HG03378 (cell line): ENCODE results near the gene PCDH1.
A peak's percentile ranks its signal among the peaks of the same experiment; 100 is the strongest.
"Not testable (repeated sequence)": the region's sequence is repeated elsewhere in the genome, so short reads cannot be mapped to it uniquely, and the experiment has no call there.

Experiments
- ATAC-seq: cut with Tn5 transposase; IDR thresholded peaks from one replicate; pipeline ENCODE4 v1.9.1; 2021; ENCODE audit warnings: mild to moderate bottlenecking, moderate library complexity; ENCODE audit not compliant: unreplicated experiment

The PCDH1 gene

DNA sequence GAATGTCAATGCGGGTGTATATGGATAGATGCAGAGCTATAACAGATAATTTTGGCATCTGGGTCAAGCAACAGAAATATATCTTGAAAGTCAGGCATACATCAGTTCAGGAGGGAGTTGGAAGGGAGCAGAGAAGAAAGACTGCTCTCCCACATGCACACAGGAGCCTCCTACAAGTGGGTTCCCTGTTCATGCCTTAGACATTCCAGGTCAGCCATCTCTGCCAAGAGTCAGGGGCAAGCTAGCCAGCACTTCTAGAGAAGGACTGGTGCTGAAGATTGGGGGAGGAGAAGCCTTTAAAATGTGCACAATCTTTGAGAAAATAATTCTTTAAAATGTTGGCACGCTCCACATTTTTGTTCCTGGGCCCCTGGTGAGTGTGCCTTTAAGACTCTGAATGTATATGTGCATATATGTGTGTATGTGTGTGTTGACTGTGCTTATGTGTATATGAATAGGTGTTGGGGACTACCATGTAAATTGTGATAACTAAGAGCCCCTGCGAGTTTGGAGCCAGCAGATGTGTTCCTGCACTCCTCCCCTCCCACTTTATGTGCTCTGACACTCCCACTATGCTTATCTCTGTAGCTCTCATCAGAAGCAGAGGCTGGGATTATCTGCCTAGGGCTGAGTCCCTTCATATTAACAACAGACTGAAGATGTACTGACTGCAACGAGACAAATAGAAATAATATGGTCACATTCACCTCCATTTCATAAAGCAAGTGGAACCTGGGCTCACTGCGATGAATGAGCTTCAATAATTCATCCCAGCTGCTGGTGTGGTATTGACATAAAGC lies 24.0 kb upstream of the PCDH1 start:
- no peak for ATAC-seq

- no peak for ATAC-seq
Observed at GRCh38 chr5:141898448-141899049, 20.3 kb upstream of the PCDH1 start.

DNA sequence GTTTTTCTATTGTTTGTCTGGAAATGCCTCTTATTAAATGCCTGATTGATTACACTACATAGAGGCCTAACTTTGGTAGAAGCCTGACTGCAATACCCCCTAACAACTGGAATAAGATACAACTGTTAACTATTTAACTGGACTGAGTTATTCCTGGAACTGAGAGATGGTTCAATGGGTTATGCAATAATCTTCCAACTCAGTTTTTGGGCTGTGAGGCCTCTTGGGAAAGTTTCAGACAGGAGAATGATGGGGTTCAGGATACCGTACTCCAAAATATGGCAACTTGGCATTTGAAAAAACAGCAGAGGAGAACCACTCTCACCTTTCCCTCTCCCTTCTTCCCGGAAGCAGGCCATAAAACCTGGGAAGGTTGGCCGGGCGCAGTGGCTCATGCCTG lies 19.2 kb upstream of the PCDH1 start:
- ATAC-seq = no peak

- not testable (repeated sequence) for ATAC-seq
Observed at GRCh38 chr5:141890429-141890828, 12.2 kb upstream of the PCDH1 start.

DNA sequence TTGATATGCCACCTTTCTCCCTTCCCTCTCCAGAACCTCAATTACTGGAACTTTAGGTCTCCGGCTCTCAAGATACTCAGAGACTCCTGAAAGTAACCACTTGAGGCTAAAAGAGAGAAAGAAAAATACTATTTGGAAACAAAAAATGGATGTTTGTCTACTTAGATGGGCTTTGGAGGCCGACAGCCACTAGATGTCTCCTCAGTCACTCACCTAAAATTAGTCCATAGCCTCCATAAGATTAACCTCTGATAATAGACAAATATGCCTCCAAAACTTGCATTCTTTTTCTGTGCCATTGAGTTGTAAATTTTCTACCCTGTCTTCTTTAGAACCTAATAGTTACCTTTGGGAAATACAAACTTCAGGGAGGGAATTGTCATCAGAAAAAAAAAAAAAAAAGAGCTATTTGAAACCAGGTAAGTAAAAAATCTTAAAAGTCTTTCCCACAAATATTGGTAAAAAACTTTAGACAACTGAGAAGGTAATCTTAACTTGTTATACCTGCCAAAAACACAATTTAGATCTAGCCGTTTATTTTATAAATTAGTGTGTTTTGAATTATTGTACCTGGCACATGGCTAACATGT lies 11.2 kb upstream of the PCDH1 start:
- ATAC-seq = no peak

DNA sequence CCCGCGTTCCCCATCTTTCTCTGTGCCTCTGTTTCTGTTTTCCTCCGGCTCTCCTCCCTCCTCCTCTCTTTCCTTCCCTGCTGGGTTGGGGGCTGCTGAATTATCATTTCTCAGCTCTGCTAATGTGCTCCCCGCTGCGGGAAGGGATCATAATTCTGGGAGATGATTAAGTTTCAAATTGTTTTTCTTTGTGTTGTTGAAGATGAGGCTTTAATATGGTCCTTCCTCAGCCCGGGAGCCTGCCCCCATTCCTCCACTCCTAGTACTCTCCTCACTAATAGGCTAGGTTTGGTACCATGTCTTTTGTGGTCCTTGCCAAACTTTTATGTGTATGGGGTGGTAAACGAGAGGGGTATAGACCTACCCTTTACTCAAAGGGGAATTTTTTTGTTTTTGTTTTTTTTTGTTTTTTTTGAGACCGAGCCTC lies 5.7 kb upstream of the PCDH1 start:
- no peak for ATAC-seq

DNA sequence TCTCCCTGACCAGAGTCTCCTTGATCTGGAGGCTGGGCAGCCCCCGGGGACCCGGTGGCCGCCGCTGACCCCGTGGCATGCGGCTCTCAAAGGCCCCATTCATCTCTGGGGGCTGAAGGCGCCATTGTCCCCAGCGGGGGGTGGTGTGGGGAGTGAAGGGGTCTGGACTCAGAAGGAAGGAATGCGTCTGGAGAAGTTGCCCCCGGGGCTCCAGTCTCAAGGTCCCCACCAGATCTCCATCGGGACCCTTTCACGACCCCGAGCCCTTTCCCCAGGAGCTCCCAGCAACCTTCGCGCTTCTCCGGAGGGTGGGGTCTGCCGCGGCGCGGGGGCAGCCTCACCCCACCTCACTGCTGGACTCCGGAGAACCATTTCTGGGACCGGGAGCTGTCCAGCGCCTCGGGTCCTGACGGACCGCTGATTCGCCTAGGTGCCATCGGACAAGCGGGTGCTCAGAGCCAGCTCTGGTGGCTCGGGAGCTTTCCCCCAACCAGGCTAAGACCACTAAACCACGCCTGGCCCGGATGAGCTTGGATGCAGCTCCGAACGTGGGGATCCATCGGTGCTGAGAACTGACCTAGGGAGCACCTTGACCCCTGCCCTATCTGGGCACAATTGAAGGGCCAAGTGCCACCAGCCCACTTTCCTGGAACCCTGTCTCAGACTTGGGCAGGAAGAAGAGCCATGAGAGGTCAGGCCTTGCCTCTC lies 5.1 kb upstream of the PCDH1 start:
- ATAC-seq = no peak

- no peak for ATAC-seq
Observed at GRCh38 chr5:141882594-141883183, 4.5 kb upstream of the PCDH1 start.

DNA sequence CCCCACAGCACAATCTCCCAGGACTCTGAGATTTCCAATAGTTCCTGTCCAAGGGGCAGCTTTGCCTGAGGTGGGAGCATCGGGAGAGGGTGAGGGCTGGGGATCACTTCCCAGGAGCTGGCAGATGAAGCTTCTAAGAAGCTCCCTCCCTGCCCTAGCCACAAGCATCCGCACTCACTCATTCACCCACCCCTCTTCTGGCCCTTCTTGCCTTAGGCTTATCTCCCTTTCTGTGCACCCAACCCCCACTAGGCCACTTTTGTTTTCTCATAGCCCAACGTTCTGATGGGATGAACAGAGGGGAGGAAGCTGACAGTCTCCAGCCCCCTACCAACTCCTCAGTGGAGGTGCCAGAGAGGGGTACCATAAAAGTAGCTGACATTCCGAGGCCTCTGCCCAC lies 3.7 kb upstream of the PCDH1 start:
- ATAC-seq = no peak

DNA sequence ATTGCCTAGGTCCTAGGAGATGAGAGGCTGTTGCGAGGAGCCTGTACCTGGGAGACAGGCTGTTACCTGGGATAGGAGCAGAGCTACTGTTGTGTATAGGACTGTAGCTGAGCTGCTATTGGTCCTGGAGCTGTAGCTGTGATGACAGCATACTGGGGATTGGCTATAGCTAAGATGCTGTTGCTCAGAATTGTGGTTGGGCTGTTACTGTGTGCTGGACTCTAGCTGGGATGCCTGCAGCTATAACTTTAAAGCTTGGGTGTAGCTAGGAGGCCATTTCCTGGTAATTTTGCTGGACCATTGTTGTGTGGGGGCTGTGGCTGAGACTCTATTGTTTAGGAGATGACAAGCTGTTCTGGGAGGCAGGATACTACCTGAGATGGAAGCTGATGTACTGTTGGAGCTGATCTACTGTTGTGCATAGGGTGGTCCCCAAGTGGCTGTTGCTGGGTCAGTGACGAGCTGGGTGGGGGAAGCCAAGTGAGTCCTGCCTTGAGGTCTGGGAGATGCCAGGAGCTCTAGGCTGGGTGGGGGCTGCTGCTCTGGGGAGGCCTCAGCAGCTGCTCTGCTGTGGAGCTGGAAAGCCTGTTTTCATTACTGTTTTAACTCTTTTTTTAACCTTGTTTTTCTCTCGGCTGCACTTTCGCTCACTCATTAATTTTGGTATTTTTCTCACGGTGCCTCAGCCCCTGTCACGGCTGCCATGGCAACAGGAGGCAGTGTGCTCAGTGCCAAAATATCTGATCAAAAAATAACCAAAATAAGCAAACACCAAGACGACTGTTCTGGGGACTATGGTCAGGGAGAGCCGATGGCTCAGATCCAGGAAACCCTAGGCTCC lies 3.0 kb upstream of the PCDH1 start:
- no peak for ATAC-seq

DNA sequence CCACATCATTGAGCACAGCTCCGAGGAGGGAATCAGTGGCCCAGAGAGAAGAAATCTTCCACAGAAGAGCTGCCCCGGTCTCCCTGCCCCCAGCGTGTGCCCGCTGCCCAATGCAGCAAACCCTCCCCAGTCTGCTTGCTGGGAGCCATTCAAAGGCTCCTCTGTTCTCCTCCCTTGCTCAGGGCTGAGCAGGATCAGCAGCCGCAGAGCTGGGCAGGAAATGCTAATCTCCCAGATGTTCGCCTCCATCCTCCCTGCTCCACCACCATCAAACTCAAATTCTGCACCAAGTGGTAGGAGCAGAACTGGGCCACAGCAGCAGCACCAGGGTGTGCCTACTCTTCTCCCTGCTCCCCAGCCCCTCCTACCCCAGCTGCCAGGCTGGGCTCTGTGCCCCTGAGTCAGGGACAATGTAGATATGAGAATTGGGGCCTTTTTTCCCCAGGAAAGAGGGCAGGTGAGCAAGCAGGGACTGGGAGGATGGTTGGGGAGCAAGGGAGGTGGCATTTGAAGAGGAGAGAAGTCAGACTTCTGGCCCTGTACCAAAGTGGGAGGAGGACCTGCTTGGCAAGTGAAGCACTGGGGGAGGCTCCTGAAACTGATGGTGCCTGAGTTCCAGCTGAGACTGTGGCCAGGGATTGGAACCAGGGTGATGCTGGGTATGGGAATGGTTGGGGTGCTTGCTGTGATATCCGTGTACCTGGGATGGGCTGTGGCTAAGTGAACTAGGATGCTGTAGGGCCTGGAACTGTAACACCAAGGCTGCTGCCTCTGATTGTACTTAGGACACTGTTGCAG lies 1.9 kb upstream of the PCDH1 start:
- ATAC-seq = no peak

DNA sequence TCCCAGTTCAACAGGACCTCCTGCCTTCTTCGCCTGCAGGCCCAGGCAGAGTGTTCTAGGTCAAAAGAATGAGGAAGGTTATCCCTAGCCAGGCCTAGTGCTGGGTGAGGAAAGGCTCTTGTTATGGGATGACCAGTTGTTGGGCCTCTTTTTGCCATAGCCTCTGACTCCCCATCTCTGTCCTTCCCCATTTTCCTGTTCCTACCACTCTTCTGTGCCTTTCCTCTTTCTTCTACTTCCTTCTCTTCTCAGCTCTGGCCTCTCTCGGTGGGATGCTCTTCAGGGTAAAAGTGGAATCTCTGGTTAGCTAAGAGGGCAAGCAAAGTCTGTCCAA lies 1.2 kb upstream of the PCDH1 start:
- ATAC-seq = no peak

DNA sequence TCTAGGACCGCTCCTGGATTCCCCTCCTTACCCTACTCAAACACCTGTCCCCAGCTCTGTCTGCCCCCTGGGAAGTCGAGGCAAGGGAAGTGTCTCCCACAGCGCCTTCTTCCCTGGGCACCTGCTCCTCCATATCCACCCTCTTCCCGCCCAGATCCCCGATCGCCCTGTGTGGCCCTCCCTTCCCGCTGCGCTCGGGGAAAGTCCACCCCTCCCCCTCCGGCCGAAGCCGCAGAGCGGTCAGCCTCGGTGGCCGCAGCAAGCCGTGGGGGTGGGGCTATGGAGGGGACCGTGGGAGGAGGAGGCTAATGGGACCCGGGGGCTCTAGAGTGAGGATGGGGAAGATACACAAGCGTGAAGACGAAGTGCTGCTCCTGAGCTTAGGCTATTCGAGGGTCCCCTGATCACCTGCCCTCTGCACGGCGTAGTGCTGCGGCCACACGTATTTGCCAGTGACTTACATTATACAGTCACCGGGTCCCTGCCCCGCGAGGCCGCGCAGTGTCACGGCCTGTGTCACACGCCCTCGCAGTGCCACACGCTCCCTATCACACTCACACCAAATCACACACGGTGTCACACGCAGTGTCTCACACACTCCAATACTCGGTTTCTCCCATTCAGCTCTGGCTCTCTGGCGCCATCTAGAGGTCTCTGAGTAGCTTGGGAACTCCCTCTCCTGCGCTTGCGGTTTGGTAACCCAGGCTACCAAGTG lies 658 bp upstream of the PCDH1 start:
- ATAC-seq = peak; percentile 95

DNA sequence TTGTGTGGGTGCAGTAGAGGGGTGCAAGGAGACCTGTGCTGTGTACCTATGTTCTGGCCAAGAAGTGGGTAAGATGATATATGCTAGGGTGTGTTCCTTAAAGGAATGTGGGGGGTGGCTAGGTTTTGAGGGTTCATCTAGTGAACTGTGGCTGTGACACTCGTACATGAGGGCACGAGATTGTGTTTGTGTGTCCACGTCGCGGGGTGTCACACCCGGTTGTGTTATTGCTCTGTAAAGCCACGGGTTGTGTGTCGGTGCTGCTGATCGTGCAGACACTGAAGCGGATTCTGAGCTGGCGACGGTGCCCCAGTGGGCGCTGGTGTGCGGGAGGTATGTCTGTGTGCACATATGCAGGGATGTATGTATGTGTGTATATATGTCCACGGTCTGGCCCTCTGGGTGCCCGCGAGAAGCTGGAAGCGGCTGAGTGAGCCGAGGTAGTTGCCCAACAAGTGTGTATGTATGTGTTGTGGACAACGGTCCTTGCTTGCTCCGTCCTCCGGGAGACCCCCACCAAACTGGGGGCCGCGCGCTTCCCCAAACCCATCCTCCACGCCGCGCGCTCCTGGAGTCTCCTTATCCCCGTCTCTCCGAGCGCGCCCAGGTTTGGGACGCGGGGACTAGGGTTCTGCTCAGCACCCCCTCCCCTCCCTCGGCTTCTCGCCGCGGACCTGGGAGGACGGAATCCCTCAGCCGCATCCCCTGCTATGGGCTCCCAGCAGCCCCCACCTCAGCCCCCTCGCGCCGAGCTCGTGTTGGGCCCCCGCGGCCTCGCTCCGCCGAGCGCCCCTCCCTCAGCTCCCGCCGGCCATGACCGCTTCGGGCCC lies 639 bp downstream of the PCDH1 start:
- ATAC-seq = no peak

GRCh38 chr5:141876628-141877355 lies 1.4 kb downstream of the PCDH1 start:
- no peak for ATAC-seq

GRCh38 chr5:141875795-141876627 lies 2.2 kb downstream of the PCDH1 start:
- no peak for ATAC-seq
